Measurements from ENCODE around the gene PCF11.

PCF11 gene

GRCh38 chr11:83159902-83160865 lies 3.3 kb downstream of the PCF11 start:
- H3K27me3 ChIP-seq (ENCODE audit: insufficient read depth, low read depth, severe bottlenecking) = no peaks in the 10 kb centered on the region
- no peaks in the 10 kb centered on the region for H3K9me3 ChIP-seq (ENCODE audit: severe bottlenecking)
- H3K36me3 ChIP-seq = peaks cover 65% of the 10 kb centered on the region
- H3K4me3 ChIP-seq (ENCODE audit: low read depth, low read length) = no peak overlapping the region
- no peak for TF ChIP-seq CTCF (IDR thresholded peaks at IDR 0.05; ENCODE audit: low read depth, low read length)
- no peak for DNase-seq
- no peak overlapping the region for H3K27ac ChIP-seq

- TF ChIP-seq CTCF (IDR thresholded peaks at IDR 0.05; ENCODE audit: low read depth, low read length) = no peak
- H3K36me3 ChIP-seq = peaks cover 81% of the 10 kb centered on the region
- H3K27ac ChIP-seq = no peak overlapping the region
- no peak overlapping the region for H3K4me3 ChIP-seq (ENCODE audit: low read depth, low read length)
- H3K9me3 ChIP-seq (ENCODE audit: severe bottlenecking) = no peaks in the 10 kb centered on the region
- no peak for DNase-seq
- no peaks in the 10 kb centered on the region for H3K27me3 ChIP-seq (ENCODE audit: insufficient read depth, low read depth, severe bottlenecking)
Observed at GRCh38 chr11:83161610-83162199, 4.8 kb downstream of the PCF11 start.

DNA sequence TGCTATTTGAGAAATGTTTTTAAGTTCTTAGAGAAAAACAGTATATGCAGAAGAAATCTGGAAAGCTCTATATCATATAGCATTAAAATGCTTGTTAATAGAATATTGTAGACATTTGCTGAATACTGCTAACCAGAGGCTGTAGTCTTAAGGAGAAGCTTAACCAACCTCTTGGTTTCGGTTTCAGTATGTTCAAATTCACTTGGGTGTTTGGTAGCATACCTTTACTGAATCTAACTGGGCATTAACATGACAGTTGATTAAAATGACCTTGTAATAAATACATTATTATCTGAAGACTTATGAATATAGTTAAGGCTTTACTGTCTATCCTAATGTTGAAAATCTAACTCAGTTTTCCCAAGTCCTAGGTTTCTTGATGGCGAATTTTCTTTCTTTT lies 5.4 kb downstream of the PCF11 start:
- no peaks in the 10 kb centered on the region for H3K9me3 ChIP-seq (ENCODE audit: severe bottlenecking)
- H3K4me3 ChIP-seq (ENCODE audit: low read depth, low read length) = no peak overlapping the region
- no peaks in the 10 kb centered on the region for H3K27me3 ChIP-seq (ENCODE audit: insufficient read depth, low read depth, severe bottlenecking)
- no peak for TF ChIP-seq CTCF (IDR thresholded peaks at IDR 0.05; ENCODE audit: low read depth, low read length)
- H3K27ac ChIP-seq = no peak overlapping the region
- no peak for DNase-seq
- peaks cover 84% of the 10 kb centered on the region for H3K36me3 ChIP-seq

DNA sequence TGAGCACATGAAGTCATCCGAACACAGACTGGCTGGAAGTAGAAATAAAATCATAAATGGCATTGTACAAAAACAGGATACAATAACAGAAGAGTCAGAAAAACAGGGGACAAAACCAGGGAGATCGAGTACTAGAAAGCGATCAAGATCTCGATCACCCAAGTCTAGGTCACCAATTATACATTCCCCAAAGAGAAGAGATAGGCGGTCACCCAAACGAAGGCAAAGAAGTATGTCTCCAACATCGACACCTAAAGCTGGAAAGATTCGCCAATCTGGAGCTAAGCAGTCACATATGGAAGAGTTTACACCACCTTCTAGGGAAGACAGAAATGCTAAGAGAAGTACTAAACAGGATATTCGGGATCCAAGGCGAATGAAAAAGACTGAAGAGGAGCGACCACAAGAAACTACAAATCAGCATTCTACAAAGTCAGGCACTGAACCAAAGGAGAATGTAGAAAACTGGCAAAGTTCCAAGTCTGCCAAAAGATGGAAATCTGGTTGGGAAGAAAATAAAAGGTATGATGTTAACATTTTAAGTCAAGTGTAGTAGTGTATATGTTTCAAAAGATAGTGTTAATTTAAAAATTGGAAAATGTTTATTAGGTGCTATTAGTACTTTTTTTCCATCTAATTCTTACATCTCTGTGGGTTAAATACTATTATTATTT lies 9.4 kb downstream of the PCF11 start:
- peaks cover 88% of the 10 kb centered on the region for H3K36me3 ChIP-seq

GRCh38 chr11:83168756-83169155 lies 11.8 kb downstream of the PCF11 start:
- no peaks in the 10 kb centered on the region for H3K9me3 ChIP-seq (ENCODE audit: severe bottlenecking)
- no peak for DNase-seq
- no peak overlapping the region for H3K4me3 ChIP-seq (ENCODE audit: low read depth, low read length)
- TF ChIP-seq CTCF (IDR thresholded peaks at IDR 0.05; ENCODE audit: low read depth, low read length) = no peak
- no peaks in the 10 kb centered on the region for H3K27me3 ChIP-seq (ENCODE audit: insufficient read depth, low read depth, severe bottlenecking)
- H3K36me3 ChIP-seq = peaks cover 94% of the 10 kb centered on the region
- no peak overlapping the region for H3K27ac ChIP-seq

More for the DNA sequence above, 9.4 kb downstream of the PCF11 start:
- Histone ChIP-seq H3K4me3 (ENCODE audit: low read depth, low read length) (no peak overlapping the region), H3K9me3 (ENCODE audit: severe bottlenecking) (no peaks in the 10 kb centered on the region), H3K27me3 (ENCODE audit: insufficient read depth, low read depth, severe bottlenecking) (no peaks in the 10 kb centered on the region), H3K27ac (no peak overlapping the region)
- TF ChIP-seq CTCF (IDR thresholded peaks at IDR 0.05; ENCODE audit: low read depth, low read length) = no peak
- DNase-seq = no peak

Measured in WERI-Rb-1 (cell line).